ENCODE results near the gene LTA. TPM values are rescaled to one million over a fixed set of nuclear protein-coding genes. Genes with fewer than 3 reads are reported as not detected.

LTA gene
- total RNA-seq, 4 donors from 2014 or later = not detected

GRCh38 chr6:31574106-31575061, 2.3 kb downstream of the LTA start:
- intact Hi-C loops (cut with DNase I) = no loop called here
- peaks cover 0 to 11% (median 0%) of the 10 kb centered on the region in 4 donors for H3K27me3 ChIP-seq
- peak overlapping the region in 1 of 4 donors; percentile 57 for H3K4me3 ChIP-seq
- no peaks in the 10 kb centered on the region for H3K36me3 ChIP-seq
- WGBS, 2 donors = 73 to 82% methylated on average over 13 to 14 of the region's 14 CpGs
- no peaks in the 10 kb centered on the region for H3K9me3 ChIP-seq
- TF ChIP-seq, protein P1, sequence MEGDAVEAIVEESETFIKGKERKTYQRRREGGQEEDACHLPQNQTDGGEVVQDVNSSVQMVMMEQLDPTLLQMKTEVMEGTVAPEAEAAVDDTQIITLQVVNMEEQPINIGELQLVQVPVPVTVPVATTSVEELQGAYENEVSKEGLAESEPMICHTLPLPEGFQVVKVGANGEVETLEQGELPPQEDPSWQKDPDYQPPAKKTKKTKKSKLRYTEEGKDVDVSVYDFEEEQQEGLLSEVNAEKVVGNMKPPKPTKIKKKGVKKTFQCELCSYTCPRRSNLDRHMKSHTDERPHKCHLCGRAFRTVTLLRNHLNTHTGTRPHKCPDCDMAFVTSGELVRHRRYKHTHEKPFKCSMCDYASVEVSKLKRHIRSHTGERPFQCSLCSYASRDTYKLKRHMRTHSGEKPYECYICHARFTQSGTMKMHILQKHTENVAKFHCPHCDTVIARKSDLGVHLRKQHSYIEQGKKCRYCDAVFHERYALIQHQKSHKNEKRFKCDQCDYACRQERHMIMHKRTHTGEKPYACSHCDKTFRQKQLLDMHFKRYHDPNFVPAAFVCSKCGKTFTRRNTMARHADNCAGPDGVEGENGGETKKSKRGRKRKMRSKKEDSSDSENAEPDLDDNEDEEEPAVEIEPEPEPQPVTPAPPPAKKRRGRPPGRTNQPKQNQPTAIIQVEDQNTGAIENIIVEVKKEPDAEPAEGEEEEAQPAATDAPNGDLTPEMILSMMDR (IDR thresholded peaks at IDR 0.05) = no peak
- no peak for TF ChIP-seq POLR2A (IDR thresholded peaks at IDR 0.05)
- no peak for DNase-seq
- peak overlapping the region in 3 of 4 donors; percentile 31 to 75 (median 49) for H3K27ac ChIP-seq
- peaks cover 0 to 8% (median 0%) of the 10 kb centered on the region in 3 donors for H3K4me1 ChIP-seq

GRCh38 chr6:31575335-31575901, 3.3 kb downstream of the LTA start, which contains the start of gene TNF:
Gene TNF, plus strand, starts transcription at chr6:31575565. Its CDS starts 177 bp downstream, at chr6:31575742.
- WGBS, 2 donors = 38 to 52% methylated on average over 9 to 12 of the region's 19 CpGs
- H3K27ac ChIP-seq = peak within 1 kb of the TSS; percentile 31 to 75 (median 59)
- H3K27me3 ChIP-seq = peaks cover 0 to 11% (median 0%) of the 10 kb centered on the region in 4 donors
- no peak for DNase-seq
- H3K4me3 ChIP-seq = peak within 1 kb of the TSS; percentile 10 to 57 (median 31)
- intact Hi-C loops (cut with DNase I) = no loop called here
- peaks cover under 1 to 13% (median 2%) of the 10 kb centered on the region in 3 donors for H3K4me1 ChIP-seq
- TF ChIP-seq, protein P1 (IDR thresholded peaks at IDR 0.05) = no peak
- peak in 2 of 4 donors; percentile 53 to 74 for TF ChIP-seq POLR2A (IDR thresholded peaks at IDR 0.05)
- H3K36me3 ChIP-seq = no peaks in the 10 kb centered on the region
- no peaks in the 10 kb centered on the region for H3K9me3 ChIP-seq

GRCh38 chr6:31575952-31576685, 4.0 kb downstream of the LTA start:
- TF ChIP-seq POLR2A (IDR thresholded peaks at IDR 0.05) = no peak
- intact Hi-C loops (cut with DNase I) = no loop called here
- no peak for DNase-seq
- no peaks in the 10 kb centered on the region for H3K9me3 ChIP-seq
- peak overlapping the region; percentile 1 to 75 (median 59) for H3K27ac ChIP-seq
- WGBS, 2 donors = 58 to 72% methylated on average over 8 of the region's 8 CpGs
- peaks cover 4 to 20% (median 10%) of the 10 kb centered on the region in 3 donors for H3K4me1 ChIP-seq
- no peaks in the 10 kb centered on the region for H3K36me3 ChIP-seq
- H3K4me3 ChIP-seq = peak overlapping the region; percentile 10 to 57 (median 31)
- H3K27me3 ChIP-seq = peaks cover 0 to 11% (median 0%) of the 10 kb centered on the region in 4 donors

GRCh38 chr6:31576897-31577578, 4.9 kb downstream of the LTA start:
- Histone ChIP-seq H3K4me1 (peaks cover 10 to 29% (median 16%) of the 10 kb centered on the region in 3 donors), H3K4me3 (peak overlapping the region in 2 of 4 donors; percentile 37 to 57), H3K36me3 (no peaks in the 10 kb centered on the region), H3K27ac (peak overlapping the region in 2 of 4 donors; percentile 39 to 75), H3K9me3 (no peaks in the 10 kb centered on the region), H3K27me3 (peaks cover 0 to 12% (median 0%) of the 10 kb centered on the region in 4 donors)
- intact Hi-C loops (cut with DNase I) = no loop called here
- 65 to 72% methylated on average over 8 to 9 of the region's 19 CpGs for WGBS, 2 donors
- TF ChIP-seq, protein P1 (IDR thresholded peaks at IDR 0.05) = no peak
- TF ChIP-seq POLR2A (IDR thresholded peaks at IDR 0.05) = no peak
- no peak for DNase-seq

- Histone ChIP-seq H3K27me3 (peaks cover 0 to 15% (median 0%) of the 10 kb centered on the region in 4 donors), H3K36me3 (no peaks in the 10 kb centered on the region), H3K4me3 (peak overlapping the region in 2 of 4 donors; percentile 37 to 38), H3K9me3 (no peaks in the 10 kb centered on the region), H3K4me1 (peaks cover 15 to 34% (median 16%) of the 10 kb centered on the region in 3 donors), H3K27ac (no peak overlapping the region)
- DNase-seq = no peak
- intact Hi-C loops (cut with DNase I) = no loop called here
- WGBS, 2 donors = 68 to 94% methylated on average over 2 to 3 of the region's 3 CpGs
- TF ChIP-seq, protein P1 (IDR thresholded peaks at IDR 0.05) = no peak
- TF ChIP-seq POLR2A (IDR thresholded peaks at IDR 0.05) = no peak
Measured at GRCh38 chr6:31577579-31577966, 5.5 kb downstream of the LTA start.

Data from esophagus squamous epithelium (tissue), 5 donors.